ENCODE results near the gene ZMIZ2. TPM values are rescaled to one million over a fixed set of nuclear protein-coding genes. Genes with fewer than 3 reads are reported as not detected.
"Not testable (repeated sequence)": the region's sequence is repeated elsewhere in the genome, so short reads cannot be mapped to it uniquely, and the experiment has no call there.

The ZMIZ2 gene
- total RNA-seq, 1 experiment from 2014 or later: 142 TPM

- Histone ChIP-seq H4K20me1 (ENCODE audit: insufficient read depth) (no peaks in the 10 kb centered on the region), H3K4me3 (no peak overlapping the region), H3K9me3 (ENCODE audit: insufficient read depth, low read depth) (peaks cover 10% of the 10 kb centered on the region), H3F3A (ENCODE audit: insufficient read depth, low read depth) (peaks cover 34% of the 10 kb centered on the region), H3K4me2 (no peak overlapping the region), H3K4me1 (replicated peaks; ENCODE audit: insufficient read depth) (peaks cover 17% of the 10 kb centered on the region), H3K36me3 (ENCODE audit: low read depth) (no peaks in the 10 kb centered on the region), H3K79me2 (ENCODE audit: low read depth) (no peaks in the 10 kb centered on the region), H3K9me2 (ENCODE audit: insufficient read depth) (no peaks in the 10 kb centered on the region), H3K27ac (no peak overlapping the region), H3K27me3 (ENCODE audit: insufficient read depth, low read depth) (no peaks in the 10 kb centered on the region), H2AFZ (no peak overlapping the region)
- ChIA-PET CTCF (no interaction called here), POLR2A (ENCODE audit: unreplicated experiment) (interaction anchor here (0.7 kb wide), 1 partner anchor 143 kb away, joined by 12 read pairs; no protein-coding TSS in a partner anchor)
- BruUV-seq (replicated peaks): no TSS peak
- DNase-seq: no peak
- intact Hi-C loops (cut with micrococcal nuclease; ENCODE audit: unreplicated experiment): no loop called here
- no peak for TF ChIP-seq EZH2 (IDR thresholded peaks at IDR 0.05; ENCODE audit: low read depth)
- TF ChIP-seq, protein P1, sequence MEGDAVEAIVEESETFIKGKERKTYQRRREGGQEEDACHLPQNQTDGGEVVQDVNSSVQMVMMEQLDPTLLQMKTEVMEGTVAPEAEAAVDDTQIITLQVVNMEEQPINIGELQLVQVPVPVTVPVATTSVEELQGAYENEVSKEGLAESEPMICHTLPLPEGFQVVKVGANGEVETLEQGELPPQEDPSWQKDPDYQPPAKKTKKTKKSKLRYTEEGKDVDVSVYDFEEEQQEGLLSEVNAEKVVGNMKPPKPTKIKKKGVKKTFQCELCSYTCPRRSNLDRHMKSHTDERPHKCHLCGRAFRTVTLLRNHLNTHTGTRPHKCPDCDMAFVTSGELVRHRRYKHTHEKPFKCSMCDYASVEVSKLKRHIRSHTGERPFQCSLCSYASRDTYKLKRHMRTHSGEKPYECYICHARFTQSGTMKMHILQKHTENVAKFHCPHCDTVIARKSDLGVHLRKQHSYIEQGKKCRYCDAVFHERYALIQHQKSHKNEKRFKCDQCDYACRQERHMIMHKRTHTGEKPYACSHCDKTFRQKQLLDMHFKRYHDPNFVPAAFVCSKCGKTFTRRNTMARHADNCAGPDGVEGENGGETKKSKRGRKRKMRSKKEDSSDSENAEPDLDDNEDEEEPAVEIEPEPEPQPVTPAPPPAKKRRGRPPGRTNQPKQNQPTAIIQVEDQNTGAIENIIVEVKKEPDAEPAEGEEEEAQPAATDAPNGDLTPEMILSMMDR (conservative IDR thresholded peaks at IDR 0.05): no peak
Measured at GRCh38 chr7:44720301-44720700, 28.3 kb upstream of the ZMIZ2 start.

DNA sequence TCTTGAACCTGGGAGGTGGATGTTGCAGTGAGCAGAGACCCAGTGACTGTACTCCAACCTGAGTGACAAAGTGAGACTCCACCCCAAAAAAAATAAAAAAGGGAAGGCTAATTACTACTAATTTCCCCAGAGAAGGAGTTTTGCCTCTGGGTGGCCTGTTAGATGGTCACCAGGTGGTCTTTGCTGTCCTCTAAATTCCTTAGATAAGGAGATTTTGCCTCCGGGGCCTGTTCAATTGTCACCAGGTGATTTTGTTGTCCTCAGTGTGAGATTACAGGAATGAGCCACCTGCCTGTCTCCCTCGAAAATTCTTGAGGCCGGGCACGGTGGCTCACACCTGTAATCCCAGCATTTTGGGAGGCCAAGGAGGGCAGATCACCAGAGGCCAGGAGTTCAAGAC, 24.4 kb upstream of the ZMIZ2 start:
- Histone ChIP-seq H3K9me3 (ENCODE audit: insufficient read depth, low read depth) (peaks cover 10% of the 10 kb centered on the region), H4K20me1 (ENCODE audit: insufficient read depth) (no peaks in the 10 kb centered on the region), H3K4me3 (no peak overlapping the region), H3F3A (ENCODE audit: insufficient read depth, low read depth) (peaks cover 28% of the 10 kb centered on the region), H3K27me3 (ENCODE audit: insufficient read depth, low read depth) (no peaks in the 10 kb centered on the region), H2AFZ (no peak overlapping the region), H3K27ac (no peak overlapping the region), H3K9me2 (ENCODE audit: insufficient read depth) (no peaks in the 10 kb centered on the region), H3K4me1 (replicated peaks; ENCODE audit: insufficient read depth) (peaks cover 24% of the 10 kb centered on the region), H3K36me3 (ENCODE audit: low read depth) (no peaks in the 10 kb centered on the region), H3K4me2 (no peak overlapping the region), H3K79me2 (ENCODE audit: low read depth) (no peaks in the 10 kb centered on the region)
- intact Hi-C loops (cut with micrococcal nuclease; ENCODE audit: unreplicated experiment): no loop called here
- ChIA-PET CTCF (no interaction called here), POLR2A (ENCODE audit: unreplicated experiment) (no interaction called here)
- no peak for DNase-seq
- TF ChIP-seq, protein P1 (conservative IDR thresholded peaks at IDR 0.05): no peak
- no peak for TF ChIP-seq EZH2 (IDR thresholded peaks at IDR 0.05; ENCODE audit: low read depth)
- no TSS peak for BruUV-seq (replicated peaks)

GRCh38 chr7:44726250-44726649, 22.4 kb upstream of the ZMIZ2 start:
- intact Hi-C loops (cut with micrococcal nuclease; ENCODE audit: unreplicated experiment); BruUV-seq (replicated peaks): not testable (repeated sequence)

More at GRCh38 chr7:44726250-44726649, 22.4 kb upstream of the ZMIZ2 start:
- H3K9me2 ChIP-seq (ENCODE audit: insufficient read depth); H2AFZ ChIP-seq; H4K20me1 ChIP-seq (ENCODE audit: insufficient read depth); POLR2A ChIA-PET (ENCODE audit: unreplicated experiment); H3K36me3 ChIP-seq (ENCODE audit: low read depth); H3K4me3 ChIP-seq; H3K79me2 ChIP-seq (ENCODE audit: low read depth); DNase-seq; H3K9me3 ChIP-seq (ENCODE audit: insufficient read depth, low read depth); H3K27me3 ChIP-seq (ENCODE audit: insufficient read depth, low read depth); H3K4me2 ChIP-seq: not testable (repeated sequence)
- CTCF ChIA-PET: interaction anchor here (0.6 kb wide), 1 partner anchor 16 kb away, joined by 4 read pairs; no protein-coding TSS in a partner anchor
- Histone ChIP-seq H3K27ac (0 out of 2 replicates have a peak overlapping the region, but pooled peaks have one; percentile 6), H3K4me1 (replicated peaks; ENCODE audit: insufficient read depth) (peaks cover 24% of the 10 kb centered on the region), H3F3A (ENCODE audit: insufficient read depth, low read depth) (peaks cover 22% of the 10 kb centered on the region)
